LoVo (cell line): ENCODE measurements around the gene ANAPC15.
A peak's percentile ranks its signal among the peaks of the same experiment; 100 is the strongest.

Experiments used
- DNase-seq: peaks from one replicate; pipeline ENCODE4 v3.0.0-alpha.2; 2016; ENCODE audit warnings: low spot score

The ANAPC15 gene

DNA sequence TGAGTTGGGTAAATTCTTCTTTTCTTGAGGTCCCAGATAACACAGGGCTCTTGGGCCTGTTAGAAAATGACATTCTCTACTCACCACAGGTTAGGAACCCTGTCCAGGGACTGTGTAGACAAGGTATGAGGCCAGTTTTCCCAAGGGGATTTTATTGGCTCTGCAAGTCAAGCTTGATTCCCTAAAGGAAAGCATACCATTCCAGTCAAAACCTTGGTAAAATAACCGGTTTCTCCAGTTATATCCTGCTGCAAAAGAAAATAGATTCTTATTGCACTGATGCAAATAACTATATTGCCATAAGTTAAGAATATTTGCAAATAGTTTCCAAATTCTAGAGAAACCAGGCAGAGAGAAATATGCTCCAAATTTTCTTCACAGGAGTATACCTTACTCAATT, 13.5 kb upstream of the ANAPC15 start:
- no peak for DNase-seq

- no peak for DNase-seq
Observed at GRCh38 chr11:72124046-72124445, 11.6 kb upstream of the ANAPC15 start.

DNA sequence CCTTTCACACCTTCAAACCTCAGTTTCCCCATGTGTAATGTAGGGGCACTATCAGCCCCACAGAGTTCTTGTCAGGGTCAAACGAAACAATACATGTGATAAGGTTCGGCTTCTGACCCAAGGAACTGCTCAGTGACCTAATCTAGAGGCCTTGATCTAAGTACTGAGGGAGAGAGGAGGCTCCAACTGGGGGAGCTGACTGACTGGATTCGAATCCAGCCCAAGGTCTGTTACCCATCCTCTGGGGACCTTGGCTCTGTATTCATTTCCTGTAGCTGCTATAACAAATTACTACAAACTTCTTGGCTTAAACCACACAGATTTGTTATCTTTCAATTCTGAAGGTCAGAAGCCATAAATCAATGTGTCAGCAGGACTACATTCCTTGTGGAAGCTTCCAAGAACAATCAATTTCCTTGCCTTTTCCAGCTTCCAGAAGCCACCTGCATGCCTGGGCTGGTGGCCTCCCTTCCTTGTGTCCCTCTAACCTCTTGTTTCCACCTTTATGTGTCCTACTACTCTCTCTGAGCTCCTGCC, 10.7 kb upstream of the ANAPC15 start:
- DNase-seq, result no peak

GRCh38 chr11:72122607-72123006, 10.1 kb upstream of the ANAPC15 start:
- no peak for DNase-seq

DNA sequence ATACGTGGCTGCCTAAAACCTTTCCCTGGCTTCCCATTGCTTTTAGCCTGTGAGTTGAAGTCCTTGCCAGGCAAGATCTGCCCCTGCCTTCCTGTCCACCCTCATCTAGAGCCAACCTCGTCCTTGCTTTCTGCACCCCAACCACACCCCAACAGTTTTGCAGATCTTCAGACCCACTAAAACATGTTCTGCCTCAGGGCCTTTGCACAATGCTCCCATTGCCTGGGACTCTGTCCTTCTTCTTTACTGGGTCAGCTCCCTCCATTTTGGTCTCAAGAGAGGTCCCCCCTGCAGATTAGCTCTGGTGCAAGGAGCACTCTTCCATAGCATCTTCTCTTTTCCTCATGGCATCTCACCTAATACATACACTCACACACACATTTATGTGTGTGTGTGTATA, 8.4 kb upstream of the ANAPC15 start:
- DNase-seq, result no peak

DNA sequence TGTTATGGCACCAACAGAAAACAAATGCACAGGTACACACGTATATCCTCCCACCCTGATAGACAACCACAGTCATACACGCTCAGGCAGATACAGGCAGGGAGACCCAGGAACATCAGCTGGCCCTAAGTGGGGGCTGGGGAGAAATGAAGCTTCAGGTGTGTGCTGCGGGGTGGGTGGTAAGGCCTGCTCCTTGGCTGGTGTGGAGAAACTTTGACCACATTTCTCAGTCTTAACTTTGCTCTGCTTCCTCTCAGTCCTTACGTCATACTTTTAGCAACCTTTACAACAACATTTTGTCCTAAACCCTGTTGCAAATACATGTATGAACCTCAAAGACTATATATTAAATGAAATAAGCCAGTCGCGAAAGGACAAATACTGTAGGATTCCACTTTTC, 6.7 kb upstream of the ANAPC15 start:
- DNase-seq, result no peak

- no peak for DNase-seq
Observed at GRCh38 chr11:72116019-72116755, 3.7 kb upstream of the ANAPC15 start.

GRCh38 chr11:72114570-72114969, 2.1 kb upstream of the ANAPC15 start:
- DNase-seq, result no peak

DNA sequence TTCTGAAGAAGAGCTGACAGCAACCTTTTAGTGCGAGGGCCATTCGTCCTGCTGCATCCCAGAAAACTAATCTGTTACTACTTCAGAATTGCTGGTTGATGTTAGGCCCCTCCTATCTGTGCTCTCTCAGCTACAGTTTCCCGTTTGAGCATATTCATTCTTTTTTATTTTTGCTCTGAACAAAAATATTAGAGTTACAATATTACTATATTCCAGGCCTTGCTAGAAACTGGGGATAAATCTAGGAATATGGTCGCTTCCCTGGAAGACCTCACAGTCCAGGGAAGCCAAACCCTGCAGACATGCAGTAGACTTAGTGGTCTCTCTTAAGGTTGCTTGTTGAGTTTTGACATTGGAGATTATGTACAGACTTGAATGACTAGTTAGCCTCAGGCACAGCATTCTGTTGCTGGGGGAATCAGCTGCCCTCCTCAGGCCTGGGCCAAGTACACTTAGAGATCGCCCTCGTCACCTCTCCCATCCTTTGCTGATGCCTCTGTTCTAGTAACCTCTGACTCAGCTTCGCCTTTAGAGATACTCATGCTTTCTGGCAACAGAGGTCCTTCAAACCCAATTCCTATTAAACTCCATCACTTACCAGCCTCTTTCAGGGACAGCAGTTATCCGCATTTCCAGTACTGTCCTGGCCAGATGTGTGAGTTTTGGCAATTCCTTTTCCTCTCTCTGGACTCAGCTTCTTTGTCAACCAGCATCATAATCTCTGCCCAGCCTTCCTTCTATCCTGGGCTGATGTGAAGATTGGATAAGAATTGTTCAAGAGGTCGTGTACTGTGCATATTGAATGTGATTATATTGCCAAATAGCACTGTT, 698 bp upstream of the ANAPC15 start:
- no peak for DNase-seq

DNA sequence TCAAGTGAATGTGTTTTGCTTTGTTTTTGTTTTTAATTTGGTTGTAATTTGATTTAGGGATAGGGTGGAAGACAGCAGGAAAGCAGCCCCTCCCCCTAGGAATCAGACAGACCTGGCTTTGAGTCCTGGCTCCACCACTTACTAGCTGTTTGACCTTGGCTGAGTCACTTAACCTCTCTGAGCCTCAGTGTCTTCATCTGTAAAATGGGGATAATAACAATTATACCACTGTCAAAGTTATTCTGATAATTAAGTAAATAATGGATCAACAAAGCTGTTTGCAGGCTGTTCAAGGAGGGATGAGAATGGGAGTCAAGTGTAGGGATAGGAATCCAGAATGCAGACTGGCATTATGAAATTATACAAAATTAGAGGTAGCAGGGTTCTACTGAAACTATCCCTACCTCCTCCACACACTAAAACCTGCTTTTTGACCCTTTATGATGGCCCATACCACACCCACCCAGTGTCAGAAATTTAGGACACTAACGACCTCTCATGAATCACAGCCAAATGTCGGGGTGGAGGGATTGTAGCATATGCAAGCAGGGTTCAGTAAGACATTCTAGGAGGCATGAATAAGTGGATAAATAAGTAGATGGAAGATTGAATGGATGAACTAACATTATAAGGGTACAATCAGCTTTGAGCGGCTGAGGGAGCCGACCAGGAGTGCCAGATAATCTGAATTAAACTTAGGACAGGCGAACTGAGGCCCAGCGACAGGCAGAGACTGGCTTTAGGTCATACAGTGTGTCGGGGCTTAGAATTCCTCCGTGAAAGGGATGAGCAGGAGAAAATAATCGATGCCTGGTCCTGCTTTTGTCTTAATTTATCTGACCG, 974 bp downstream of the ANAPC15 start:
- DNase-seq, result no peak

- no peak for DNase-seq
Observed at GRCh38 chr11:72105888-72106287, 6.6 kb downstream of the ANAPC15 start, which contains the start of gene TOMT. Gene TOMT, plus strand, starts transcription at chr11:72105924. Its CDS starts 28 bp downstream, at chr11:72105952.

- DNase-seq, result no peak
Observed at GRCh38 chr11:72103754-72104167, 8.7 kb downstream of the ANAPC15 start.

DNA sequence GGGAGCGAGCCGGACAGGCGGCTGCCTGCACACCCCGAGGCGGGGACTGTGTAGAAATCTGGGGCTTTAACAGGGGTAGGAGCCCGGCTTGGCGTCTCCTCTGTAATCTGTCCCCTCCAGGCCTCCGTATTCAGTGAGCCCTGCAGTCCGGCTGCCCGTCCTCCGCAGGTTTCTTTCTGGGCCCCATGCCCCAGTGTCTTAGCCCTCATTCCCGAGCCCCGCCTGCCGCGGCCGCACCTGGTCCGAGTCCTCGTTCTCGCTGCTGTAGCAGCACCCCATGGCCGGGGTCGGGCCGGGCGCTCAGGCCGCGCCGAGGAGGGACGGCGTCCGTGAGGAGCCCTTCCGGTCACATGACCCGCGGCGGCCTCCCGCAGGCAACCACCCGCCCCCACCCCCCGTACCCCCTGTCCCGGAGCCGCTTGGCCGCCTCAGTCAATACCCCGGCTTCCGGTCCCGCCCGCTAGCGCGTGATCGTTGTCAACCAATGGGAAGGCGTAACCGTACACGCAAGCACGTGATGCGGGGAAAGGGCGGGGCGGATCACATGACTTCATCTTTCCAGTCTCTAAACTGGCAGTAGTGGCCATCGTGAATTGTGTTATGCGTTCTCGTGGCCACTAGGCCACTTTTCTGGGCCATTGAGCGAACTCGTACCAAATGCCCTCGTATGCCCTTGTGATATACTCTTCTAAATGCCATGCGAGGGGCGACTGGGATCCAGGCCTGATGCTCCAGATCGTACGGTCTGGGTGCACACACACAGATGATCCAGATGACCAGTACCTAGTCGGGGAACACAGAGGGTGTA, 9.3 kb downstream of the ANAPC15 start, which contains the start of gene LAMTOR1:
TSS of gene LAMTOR1 (minus strand) at position 352 of the 808 bp plus-strand sequence. CDS start at position 279, 73 bp downstream.
- DNase-seq, result peak; percentile 98

DNA sequence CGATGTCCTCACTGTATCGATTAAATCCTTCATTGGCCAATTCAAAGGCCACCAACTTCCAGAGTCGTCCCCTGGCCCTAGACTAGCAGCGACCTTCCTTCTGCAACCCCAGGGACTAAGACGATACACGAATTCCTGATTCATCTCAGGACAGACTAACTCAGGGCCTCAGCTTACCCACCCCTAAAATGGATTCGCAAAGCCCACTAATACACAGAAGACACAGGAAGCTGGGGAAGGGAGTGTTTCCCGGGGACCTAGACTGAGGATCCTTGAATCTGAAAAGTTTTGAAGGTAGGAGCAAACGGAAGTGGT, 9.9 kb downstream of the ANAPC15 start:
- no peak for DNase-seq

- no peak for DNase-seq
Observed at GRCh38 chr11:72102162-72102561, 10.3 kb downstream of the ANAPC15 start.

DNA sequence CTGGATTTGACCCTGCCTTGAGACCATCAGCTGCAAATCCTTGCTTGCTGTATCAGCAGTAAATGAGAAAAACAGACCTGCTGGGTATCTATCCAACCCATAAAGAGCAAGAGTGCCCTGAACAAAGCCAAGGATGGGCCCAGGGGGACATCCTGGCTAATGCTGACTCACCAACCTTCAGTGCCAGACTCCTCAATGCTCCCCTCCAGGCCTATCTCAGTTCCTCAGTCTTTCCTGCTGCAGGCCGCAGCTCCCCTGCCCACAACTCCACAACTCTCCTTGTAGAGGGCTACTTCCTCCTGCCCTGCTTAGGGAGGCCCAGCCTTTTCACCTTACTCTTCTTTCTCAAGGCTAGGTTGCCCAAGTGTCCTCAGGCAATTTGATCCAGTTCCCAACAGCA, 12.0 kb downstream of the ANAPC15 start:
- no peak for DNase-seq

DNA sequence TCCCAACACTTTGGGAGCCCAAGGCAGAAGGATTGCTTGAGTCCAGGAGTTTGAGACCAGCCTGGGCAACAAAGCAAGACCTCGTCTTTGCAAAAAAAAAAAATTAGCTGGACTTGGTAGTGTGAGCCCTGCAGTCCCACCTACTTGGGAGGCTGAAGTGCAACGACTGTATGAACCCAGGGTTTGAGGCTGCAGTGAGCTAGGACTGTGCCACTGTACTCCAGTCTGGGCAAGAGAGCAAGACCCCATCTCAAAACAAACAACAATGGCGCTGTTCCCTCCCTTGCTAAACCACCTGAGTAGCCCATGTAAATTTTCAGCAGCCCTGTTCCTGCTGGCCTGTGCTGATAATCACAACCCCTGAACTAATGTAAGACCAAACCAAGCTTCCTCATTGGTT, 12.5 kb downstream of the ANAPC15 start:
- no peak for DNase-seq

DNA sequence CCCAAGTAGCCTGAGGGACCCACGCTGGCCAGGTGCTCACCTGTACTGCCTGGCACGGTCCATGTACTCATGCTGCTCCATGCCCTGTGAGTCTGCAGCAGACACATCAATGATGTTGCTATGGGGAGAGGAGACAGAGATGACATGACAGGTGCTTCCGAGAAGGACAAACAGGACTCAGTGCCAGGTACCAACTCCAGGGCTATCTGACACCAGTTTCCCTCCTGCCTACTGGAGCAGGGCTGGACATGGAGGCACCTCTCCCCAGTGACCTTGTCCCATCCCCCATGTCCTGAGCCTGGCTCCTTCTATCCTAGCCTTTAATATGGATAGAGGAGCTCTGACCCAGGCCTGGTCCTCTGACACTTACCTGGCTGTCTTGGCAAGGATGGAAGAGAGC, 13.8 kb downstream of the ANAPC15 start:
- no peak for DNase-seq

GRCh38 chr11:72091292-72091691, 21.2 kb downstream of the ANAPC15 start:
- peak; percentile 33 for DNase-seq

GRCh38 chr11:72088076-72088808, 24.3 kb downstream of the ANAPC15 start:
- DNase-seq, result no peak
